ENCODE measurements around the gene IQCC. TPM values are rescaled to one million over a fixed set of nuclear protein-coding genes. Genes with fewer than 3 reads are reported as not detected.

The IQCC gene
- total RNA-seq, 1 donor = 0.86 TPM

GRCh38 chr1:32199717-32200072 is 5.8 kb upstream of the IQCC start:
- DNase-seq (ENCODE audit: low read depth) = no peak
- TF ChIP-seq, protein P1, sequence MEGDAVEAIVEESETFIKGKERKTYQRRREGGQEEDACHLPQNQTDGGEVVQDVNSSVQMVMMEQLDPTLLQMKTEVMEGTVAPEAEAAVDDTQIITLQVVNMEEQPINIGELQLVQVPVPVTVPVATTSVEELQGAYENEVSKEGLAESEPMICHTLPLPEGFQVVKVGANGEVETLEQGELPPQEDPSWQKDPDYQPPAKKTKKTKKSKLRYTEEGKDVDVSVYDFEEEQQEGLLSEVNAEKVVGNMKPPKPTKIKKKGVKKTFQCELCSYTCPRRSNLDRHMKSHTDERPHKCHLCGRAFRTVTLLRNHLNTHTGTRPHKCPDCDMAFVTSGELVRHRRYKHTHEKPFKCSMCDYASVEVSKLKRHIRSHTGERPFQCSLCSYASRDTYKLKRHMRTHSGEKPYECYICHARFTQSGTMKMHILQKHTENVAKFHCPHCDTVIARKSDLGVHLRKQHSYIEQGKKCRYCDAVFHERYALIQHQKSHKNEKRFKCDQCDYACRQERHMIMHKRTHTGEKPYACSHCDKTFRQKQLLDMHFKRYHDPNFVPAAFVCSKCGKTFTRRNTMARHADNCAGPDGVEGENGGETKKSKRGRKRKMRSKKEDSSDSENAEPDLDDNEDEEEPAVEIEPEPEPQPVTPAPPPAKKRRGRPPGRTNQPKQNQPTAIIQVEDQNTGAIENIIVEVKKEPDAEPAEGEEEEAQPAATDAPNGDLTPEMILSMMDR (IDR thresholded peaks at IDR 0.05; ENCODE audit: insufficient read depth, low read depth, low read length) = no peak

DNA sequence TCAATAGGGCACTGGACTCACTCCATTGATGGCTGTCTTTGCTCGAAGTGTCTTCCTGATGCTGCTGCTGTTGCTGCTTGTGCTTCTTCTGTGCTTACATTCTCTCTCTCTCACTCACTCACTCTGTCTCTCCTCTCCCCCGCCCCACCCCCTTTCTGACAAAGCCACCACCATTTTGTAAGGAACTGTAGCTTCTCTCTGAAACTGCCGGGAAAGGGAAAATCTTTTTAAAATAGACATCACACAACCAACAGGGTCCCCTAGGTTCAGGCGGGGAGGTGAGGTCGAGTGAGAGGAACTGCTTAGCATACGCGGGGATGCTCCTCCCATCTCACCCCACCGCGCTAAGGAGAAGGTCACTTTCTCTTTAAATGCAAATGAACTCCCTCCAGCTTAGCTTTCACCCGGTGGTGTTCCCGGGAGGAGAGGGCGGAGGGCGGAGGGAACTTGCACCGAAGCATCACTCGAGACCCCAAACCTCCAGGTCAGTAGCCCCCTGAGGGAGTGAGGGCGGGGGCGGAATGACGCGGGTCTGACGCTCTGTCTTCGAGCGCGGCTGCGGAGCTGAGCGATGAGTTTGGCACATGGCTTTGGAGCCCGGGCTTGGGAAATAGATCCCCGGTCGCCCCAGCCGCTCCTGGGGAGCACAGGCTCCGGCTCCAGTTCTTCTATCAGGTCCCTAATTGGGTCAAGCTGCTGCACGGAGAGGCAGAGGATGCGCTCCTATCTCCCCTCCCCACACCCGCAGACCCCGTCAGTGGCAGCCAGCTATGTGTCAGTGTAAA is 5.1 kb upstream of the IQCC start, which contains the start of gene CCDC28B:
CCDC28B (plus strand) TSS at position 370 of the 785 bp plus-strand sequence. CDS start 1,341 bp downstream, outside the sequence.
- DNase-seq (ENCODE audit: low read depth) = peak; percentile 78
- H3K4me3 ChIP-seq (ENCODE audit: low read depth, low read length) = peak within 1 kb of the TSS; percentile 86
- TF ChIP-seq, protein P1 (IDR thresholded peaks at IDR 0.05; ENCODE audit: insufficient read depth, low read depth, low read length) = no peak

More at GRCh38 chr1:32199717-32200072, 5.8 kb upstream of the IQCC start:
- H3K4me3 ChIP-seq (ENCODE audit: low read depth, low read length) = peak overlapping the region; percentile 86

DNA sequence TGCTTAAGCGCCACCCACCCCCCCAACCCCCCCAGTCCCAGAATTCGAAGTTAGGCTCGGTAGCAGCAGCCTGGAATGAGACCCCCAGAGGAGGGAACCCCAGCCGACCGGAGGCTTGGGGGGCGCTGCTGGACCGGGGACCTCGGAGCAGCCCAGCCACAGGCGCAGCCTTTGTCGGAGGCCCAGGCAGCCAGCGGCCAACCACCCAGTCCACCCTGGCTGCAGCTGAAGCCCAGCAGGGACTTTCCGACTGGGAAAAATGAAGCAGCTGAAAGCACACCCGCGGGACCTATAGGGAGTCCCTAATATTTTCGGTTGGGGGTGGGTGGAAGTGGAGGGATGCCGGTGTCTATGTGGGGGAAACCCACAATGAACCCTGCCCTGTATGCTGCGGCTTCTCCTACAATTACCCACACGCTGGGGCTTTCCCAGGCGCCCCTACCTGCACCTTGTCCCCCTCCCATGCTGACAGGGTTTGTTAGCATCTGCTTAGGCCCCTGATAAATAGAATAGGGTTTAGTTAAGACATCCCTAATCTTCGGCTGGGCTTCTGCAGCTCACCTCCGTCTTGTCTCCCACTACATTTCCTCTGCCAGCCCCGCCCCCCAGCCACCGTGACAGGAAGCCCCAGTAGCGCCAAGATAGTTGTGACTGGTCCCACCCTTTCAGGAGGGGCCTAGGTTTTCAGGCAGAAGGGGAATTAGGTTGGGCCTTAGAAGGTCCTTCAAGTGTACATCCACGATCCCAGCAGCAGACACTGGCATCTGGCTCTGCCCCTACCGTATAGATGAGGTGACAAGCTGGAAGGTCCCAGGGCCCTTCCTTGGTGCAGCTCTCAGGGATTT is 4.2 kb upstream of the IQCC start:
- peak; percentile 53 for DNase-seq (ENCODE audit: low read depth)
- H3K4me3 ChIP-seq (ENCODE audit: low read depth, low read length) = peak overlapping the region; percentile 86
- TF ChIP-seq, protein P1 (IDR thresholded peaks at IDR 0.05; ENCODE audit: insufficient read depth, low read depth, low read length) = no peak

DNA sequence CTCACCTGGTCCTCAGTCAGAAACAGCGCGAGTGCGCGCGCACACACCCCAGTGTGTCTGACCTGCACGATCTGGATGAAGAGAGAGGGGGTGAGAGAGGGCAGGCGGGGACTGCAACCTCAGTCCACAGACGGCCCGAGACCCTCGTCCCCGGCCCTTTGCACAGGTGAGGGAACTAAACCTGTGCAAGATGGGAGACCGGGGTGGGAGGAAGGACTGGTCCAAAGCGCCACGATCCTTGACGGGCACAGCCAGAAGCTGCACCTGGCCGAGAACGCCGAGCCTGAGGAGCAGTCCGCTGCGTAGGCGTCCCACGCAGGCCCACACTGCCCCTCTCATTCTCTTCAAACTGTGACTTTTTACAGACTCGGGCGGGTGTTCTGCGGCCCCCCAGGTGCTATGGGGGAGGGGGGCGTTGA is 519 bp upstream of the IQCC start:
- peak overlapping the region; percentile 79 for H3K4me3 ChIP-seq (ENCODE audit: low read depth, low read length)
- DNase-seq (ENCODE audit: low read depth) = no peak
- TF ChIP-seq, protein P1 (IDR thresholded peaks at IDR 0.05; ENCODE audit: insufficient read depth, low read depth, low read length) = no peak

DNA sequence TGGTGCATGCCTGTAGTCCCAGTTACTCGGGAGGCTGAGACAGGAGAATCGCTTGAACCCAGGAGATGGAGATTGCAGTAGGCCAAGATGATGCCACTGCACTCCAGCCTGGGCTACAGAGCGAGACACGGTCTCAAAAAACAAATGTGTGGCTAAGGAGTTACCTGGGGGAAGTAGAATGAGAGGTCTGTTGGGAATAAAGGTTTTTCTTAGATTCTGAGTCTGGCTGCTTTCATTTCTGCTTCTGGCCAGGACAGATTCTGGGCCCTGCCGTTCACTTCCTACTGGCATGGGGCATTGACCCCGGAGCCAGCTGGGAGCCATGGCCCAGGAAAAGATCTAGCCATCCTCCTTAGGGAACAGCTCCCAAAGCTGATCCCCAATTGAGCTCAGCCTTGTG is 3.0 kb downstream of the IQCC start:
- TF ChIP-seq, protein P1 (IDR thresholded peaks at IDR 0.05; ENCODE audit: insufficient read depth, low read depth, low read length) = no peak
- DNase-seq (ENCODE audit: low read depth) = no peak
- no peak overlapping the region for H3K4me3 ChIP-seq (ENCODE audit: low read depth, low read length)

GRCh38 chr1:32208891-32209328 is 3.4 kb downstream of the IQCC start, which contains the start of gene DCDC2B:
Gene DCDC2B (plus strand): TSS chr1:32209089. CDS start chr1:32209094, 5 bp downstream.
- TF ChIP-seq, protein P1 (IDR thresholded peaks at IDR 0.05; ENCODE audit: insufficient read depth, low read depth, low read length) = no peak
- no peak within 1 kb of the TSS for H3K4me3 ChIP-seq (ENCODE audit: low read depth, low read length)
- DNase-seq (ENCODE audit: low read depth) = peak; percentile 35
